GM20000 (cell line): ENCODE measurements around the gene GRID1.
"Not testable (repeated sequence)": the region's sequence is repeated elsewhere in the genome, so short reads cannot be mapped to it uniquely, and the experiment has no call there.

Source experiments
- DNase-seq: peaks from one replicate; pipeline ENCODE4 v3.0.0; 2012; ENCODE audit warnings: low spot score
- TF ChIP-seq, protein P1 (sequence below): IDR thresholded peaks from 2 replicates; pipeline ENCODE4 v1.5.1; 2012; ENCODE audit warnings: mild to moderate bottlenecking, control low read depth; ENCODE audit errors: extremely low read depth, missing control alignments

GRID1 gene

DNA sequence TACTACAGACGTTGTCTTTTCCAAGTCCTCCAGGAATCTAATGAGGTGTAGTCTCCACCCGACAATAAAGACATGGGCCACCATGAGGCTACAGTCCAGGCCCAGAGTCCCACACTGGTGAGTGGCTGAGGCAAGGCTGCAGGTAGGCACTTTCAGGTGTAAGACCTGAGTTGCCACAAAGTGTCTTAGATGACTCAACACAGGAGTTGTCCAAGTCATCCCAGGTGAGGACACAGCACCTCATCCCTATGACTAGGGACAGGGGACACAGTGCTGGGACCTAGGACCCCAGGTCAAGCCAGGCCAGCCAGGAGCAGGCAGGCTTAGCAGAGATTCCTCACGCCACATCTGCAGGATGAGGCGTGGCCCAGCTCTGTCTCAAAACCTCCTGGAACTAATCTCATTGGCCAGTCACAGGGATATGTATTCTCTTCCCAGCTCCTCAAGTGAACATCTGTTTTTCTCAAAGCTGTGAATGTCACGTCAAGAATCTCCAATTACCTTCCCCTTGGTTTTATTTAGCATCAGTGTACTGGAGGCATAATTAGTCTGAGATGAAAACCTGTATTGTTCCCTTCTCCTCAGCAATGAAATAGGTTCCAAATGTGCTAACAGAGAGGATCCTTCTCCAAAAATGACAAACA is 254.6 kb downstream of the GRID1 start:
- no peak for DNase-seq
- TF ChIP-seq, protein P1, sequence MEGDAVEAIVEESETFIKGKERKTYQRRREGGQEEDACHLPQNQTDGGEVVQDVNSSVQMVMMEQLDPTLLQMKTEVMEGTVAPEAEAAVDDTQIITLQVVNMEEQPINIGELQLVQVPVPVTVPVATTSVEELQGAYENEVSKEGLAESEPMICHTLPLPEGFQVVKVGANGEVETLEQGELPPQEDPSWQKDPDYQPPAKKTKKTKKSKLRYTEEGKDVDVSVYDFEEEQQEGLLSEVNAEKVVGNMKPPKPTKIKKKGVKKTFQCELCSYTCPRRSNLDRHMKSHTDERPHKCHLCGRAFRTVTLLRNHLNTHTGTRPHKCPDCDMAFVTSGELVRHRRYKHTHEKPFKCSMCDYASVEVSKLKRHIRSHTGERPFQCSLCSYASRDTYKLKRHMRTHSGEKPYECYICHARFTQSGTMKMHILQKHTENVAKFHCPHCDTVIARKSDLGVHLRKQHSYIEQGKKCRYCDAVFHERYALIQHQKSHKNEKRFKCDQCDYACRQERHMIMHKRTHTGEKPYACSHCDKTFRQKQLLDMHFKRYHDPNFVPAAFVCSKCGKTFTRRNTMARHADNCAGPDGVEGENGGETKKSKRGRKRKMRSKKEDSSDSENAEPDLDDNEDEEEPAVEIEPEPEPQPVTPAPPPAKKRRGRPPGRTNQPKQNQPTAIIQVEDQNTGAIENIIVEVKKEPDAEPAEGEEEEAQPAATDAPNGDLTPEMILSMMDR: no peak

DNA sequence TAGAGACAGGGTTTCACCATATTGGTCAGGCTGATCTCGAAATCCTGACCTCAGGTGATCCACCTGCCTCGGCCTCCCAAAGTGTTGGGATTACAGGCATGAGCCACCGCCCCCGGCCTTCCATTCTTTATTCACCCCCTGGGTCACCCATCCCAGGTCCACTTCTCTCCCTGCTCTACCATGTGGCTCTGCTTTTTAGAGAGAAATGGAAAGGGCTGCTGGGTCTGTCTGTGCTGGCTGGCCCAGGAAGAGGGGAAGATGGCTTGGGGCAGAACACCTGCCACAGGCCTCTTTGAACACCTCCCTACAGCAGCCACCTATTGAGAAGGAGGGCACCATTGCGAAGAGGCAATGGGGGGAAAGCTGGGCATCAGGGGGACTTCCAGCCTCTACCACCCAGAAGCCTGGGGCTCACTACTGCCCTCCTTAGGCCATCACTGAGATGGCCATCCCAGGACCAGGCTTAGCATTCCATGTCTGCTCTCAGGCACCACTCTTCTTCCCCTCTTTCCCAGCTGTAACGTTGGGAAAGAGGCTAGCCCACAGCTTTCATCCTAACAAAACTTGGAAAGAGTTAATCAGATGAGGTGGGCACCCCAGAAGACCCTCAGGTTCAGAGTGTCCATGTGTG is 256.3 kb downstream of the GRID1 start:
- no peak for DNase-seq
- TF ChIP-seq, protein P1: peak; percentile 56

DNA sequence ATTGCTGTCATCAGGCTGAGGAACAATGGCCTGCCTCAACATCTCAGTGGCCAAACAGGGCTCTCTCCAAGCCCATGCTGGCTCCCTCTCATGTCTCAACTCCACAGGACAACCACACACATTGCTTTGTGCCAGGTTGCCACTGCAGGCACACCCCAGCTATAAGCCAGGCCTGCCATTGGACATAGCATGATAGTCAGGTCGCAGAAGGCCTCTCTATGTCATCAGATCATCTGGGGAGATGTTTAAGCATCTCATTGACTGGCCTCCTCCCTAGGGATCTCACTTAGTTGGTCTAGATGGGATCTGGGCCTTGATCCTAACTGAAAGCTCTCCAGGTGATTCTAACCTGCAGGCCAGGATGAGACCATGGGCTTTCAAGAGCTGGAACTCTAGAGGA is 257.2 kb downstream of the GRID1 start:
- DNase-seq: no peak
- TF ChIP-seq, protein P1: no peak

DNA sequence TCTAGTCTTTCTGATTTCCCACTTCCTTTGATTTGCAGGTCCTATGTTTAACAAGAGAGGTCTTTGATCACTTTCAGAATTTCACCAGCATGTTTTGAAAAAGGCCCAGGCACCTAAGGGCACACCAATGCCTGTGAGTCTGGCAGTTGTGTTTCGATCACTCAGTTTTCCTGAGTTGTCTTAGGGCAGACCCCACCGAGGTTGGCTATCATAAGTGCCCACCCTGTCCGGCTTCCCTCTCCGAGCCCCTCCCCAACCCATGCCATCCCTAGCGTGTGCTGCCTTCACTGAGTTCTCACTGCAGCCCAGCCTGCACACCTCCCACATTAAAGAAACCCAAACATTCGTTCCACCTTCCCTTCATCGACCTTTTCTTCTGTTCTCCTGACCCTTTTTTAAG is 257.9 kb downstream of the GRID1 start:
- TF ChIP-seq, protein P1: no peak
- DNase-seq: no peak

DNA sequence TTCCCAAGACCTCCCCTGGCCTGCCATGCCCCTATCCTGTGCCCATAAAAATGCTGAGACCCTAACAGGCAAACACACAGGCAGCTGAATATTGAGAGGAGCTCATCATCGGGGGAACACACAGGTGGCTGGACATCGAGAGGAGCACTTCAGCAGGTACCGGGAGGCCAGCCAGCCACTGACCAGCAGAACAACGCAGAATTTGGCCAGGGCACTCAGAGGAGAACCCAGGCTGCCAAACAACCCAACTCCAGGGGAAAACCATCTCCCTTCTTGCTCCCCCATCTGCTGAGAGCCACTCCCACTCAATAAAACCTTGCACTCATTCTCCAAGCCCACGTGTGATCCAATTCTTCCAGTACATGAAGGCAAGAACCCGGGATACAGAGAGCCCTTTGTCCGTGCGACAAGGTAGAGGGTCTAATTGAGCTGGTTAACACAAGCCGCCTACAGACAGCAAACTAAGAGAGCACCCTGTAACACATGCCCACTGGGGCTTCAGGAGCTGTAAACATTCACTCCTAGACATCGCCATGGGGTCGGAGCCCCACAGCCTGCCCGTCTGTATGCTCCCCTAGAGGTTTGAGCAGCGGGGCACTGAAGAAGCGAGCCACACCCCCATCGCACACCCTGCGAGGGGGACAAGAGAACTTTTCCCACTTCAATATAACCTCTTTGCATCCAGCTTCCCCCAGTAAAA is 258.8 kb downstream of the GRID1 start:
- DNase-seq: not testable (repeated sequence)

DNA sequence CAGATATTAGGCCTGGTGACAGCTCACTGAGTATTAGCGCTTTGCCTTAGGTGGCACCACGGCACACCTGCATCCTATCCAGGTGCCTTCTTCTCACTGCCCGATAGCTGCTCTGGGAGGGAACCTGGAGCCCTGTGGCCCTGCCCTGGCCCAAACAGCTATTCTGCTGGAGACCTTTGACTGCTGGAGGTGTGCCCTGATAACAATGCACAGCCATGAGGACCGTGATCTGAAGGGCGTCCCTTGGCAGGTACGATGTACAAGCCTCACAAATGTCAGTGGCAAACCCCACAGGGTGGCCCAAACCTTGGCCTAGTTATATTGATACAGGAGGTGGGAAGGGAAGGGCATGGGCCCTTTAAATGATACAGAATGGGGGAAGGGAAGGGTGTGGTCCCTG is 259.5 kb downstream of the GRID1 start:
- DNase-seq: no peak
- TF ChIP-seq, protein P1: no peak

DNA sequence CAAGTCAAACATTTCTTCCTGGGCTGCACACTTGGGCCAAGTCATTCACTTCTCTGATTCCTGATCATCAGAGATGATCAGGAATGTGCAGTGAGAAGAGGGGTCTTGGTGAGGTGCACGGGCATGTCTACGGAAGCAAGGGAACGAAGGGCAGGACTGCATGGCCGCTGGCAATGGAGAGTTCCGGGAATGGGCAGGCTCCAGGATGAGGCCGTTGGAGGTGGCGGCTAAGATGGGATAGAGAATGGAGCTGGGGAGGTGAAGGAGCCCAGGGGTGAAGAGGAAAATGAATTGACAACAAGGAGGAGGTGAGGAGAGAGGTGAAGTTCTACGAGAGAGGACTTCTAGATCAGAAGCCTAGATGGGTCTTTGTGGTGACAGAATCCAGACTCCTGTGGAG is 260.0 kb downstream of the GRID1 start:
- no peak for DNase-seq
- TF ChIP-seq, protein P1: no peak
